H9 (cell line): ENCODE results near the gene GAMT. TPM values are rescaled to one million over a fixed set of nuclear protein-coding genes. Genes with fewer than 3 reads are reported as not detected.

Source experiments
- DNase-seq: peaks from one replicate; pipeline ENCODE4 v3.0.0-alpha.2; 2017
- H2AFZ ChIP-seq: one replicate; pipeline ENCODE4 v1.6.1; 2013; ENCODE audit warnings: mild to moderate bottlenecking, low read length, control low read depth, moderate library complexity
- H2AK5ac ChIP-seq: 2 replicates; pipeline ENCODE4 v1.6.1; 2013; ENCODE audit warnings: low read length, control low read depth, mixed read lengths; ENCODE audit not compliant: insufficient read length
- H2BK120ac ChIP-seq: one replicate; pipeline ENCODE4 v1.6.1; 2013; ENCODE audit warnings: low read depth, mild to moderate bottlenecking, low read length, control low read depth, inconsistent platforms; ENCODE audit not compliant: poor library complexity, severe bottlenecking
- H2BK12ac ChIP-seq: 2 replicates; pipeline ENCODE4 v1.6.1; 2013; ENCODE audit warnings: low read length, control low read depth, mixed read lengths, low read depth; ENCODE audit not compliant: insufficient read length
- H2BK15ac ChIP-seq: 2 replicates; pipeline ENCODE4 v1.6.1; 2013; ENCODE audit warnings: low read depth, low read length, control low read depth
- H2BK20ac ChIP-seq: one replicate; pipeline ENCODE4 v1.6.1; 2013; ENCODE audit warnings: low read depth, mild to moderate bottlenecking, low read length, control low read depth, inconsistent platforms; ENCODE audit not compliant: poor library complexity, severe bottlenecking
- H2BK5ac ChIP-seq: 2 replicates; pipeline ENCODE4 v1.6.1; 2013; ENCODE audit warnings: low read length, control low read depth, mixed read lengths; ENCODE audit not compliant: insufficient read length
- H3K14ac ChIP-seq: 2 replicates; pipeline ENCODE4 v1.6.1; 2013; ENCODE audit warnings: low read length, control low read depth; ENCODE audit not compliant: insufficient read depth
- H3K18ac ChIP-seq: 2 replicates; pipeline ENCODE4 v1.6.1; 2013; ENCODE audit warnings: low read depth, mild to moderate bottlenecking, mixed read lengths, low read length, control low read depth; ENCODE audit not compliant: insufficient read length
- H3K23ac ChIP-seq: 2 replicates; pipeline ENCODE4 v1.6.1; 2013; ENCODE audit warnings: low read length, control low read depth, mixed read lengths, low read depth; ENCODE audit not compliant: insufficient read length
- H3K23me2 ChIP-seq: 2 replicates; pipeline ENCODE4 v1.6.1; 2013; ENCODE audit warnings: low read depth, mild to moderate bottlenecking, mixed read lengths, low read length, control low read depth; ENCODE audit not compliant: insufficient read length, poor library complexity, severe bottlenecking
- H3K27ac ChIP-seq: 2 replicates; pipeline ENCODE4 v1.5.1; 2013; ENCODE audit warnings: low read length, control low read depth, mixed read lengths, low read depth; ENCODE audit not compliant: insufficient read length
- H3K27me3 ChIP-seq: 2 replicates; pipeline ENCODE4 v1.6.1; 2013; ENCODE audit warnings: low read length, control low read depth, inconsistent platforms; ENCODE audit not compliant: insufficient read depth
- H3K4ac ChIP-seq: 2 replicates; pipeline ENCODE4 v1.6.1; 2013; ENCODE audit warnings: low read depth, mild to moderate bottlenecking, control low read depth, inconsistent platforms, low read length, moderate library complexity
- H3K4me1 ChIP-seq: 2 replicates; pipeline ENCODE4 v1.6.1; 2013; ENCODE audit warnings: low read length, control low read depth, inconsistent platforms; ENCODE audit not compliant: insufficient read depth
- H3K4me2 ChIP-seq: 2 replicates; pipeline ENCODE4 v1.6.1; 2013; ENCODE audit warnings: low read length, control low read depth, mixed read lengths; ENCODE audit not compliant: insufficient read length, insufficient read depth
- H3K56ac ChIP-seq: 2 replicates; pipeline ENCODE4 v1.6.1; 2013; ENCODE audit warnings: low read depth, mild to moderate bottlenecking, mixed read lengths, low read length, control low read depth; ENCODE audit not compliant: insufficient read length
- H3K79me1 ChIP-seq: 2 replicates; pipeline ENCODE4 v1.6.1; 2013; ENCODE audit warnings: low read depth, mild to moderate bottlenecking, moderate library complexity, low read length, control low read depth, inconsistent platforms; ENCODE audit not compliant: insufficient read depth, poor library complexity, severe bottlenecking
- H3K79me2 ChIP-seq: 2 replicates; pipeline ENCODE4 v1.6.1; 2013; ENCODE audit warnings: low read length, control low read depth, inconsistent platforms; ENCODE audit not compliant: insufficient read depth
- H3K9ac ChIP-seq: 2 replicates; pipeline ENCODE4 v1.6.1; 2013; ENCODE audit warnings: low read length, control low read depth, mixed read lengths; ENCODE audit not compliant: insufficient read length; ENCODE audit errors: extremely low read depth
- H3K9me3 ChIP-seq: one replicate; pipeline ENCODE4 v1.6.1; 2013; ENCODE audit warnings: low read depth, low read length, inconsistent platforms; ENCODE audit not compliant: control insufficient read depth
- H3T11ph ChIP-seq: one replicate; pipeline ENCODE4 v1.6.1; 2013; ENCODE audit warnings: mild to moderate bottlenecking, low read length, control low read depth, inconsistent platforms
- H4K20me1 ChIP-seq: one replicate; pipeline ENCODE4 v1.6.1; 2013; ENCODE audit not compliant: control insufficient read depth, insufficient read length, insufficient read depth
- H4K5ac ChIP-seq: 2 replicates; pipeline ENCODE4 v1.6.1; 2013; ENCODE audit warnings: low read depth, mild to moderate bottlenecking, mixed read lengths, low read length, control low read depth; ENCODE audit not compliant: insufficient read length
- H4K8ac ChIP-seq: replicated peaks from 2 replicates; pipeline ENCODE4 v1.6.1; 2013; ENCODE audit warnings: low read length, control low read depth, mixed read lengths, low read depth; ENCODE audit not compliant: insufficient read length
- H4K91ac ChIP-seq: 2 replicates; pipeline ENCODE4 v1.6.1; 2013; ENCODE audit warnings: low read depth, mild to moderate bottlenecking, moderate library complexity, mixed read lengths, low read length, control low read depth; ENCODE audit not compliant: insufficient read length
- H3K27ac Mint-ChIP-seq, 3 experiments: 2 replicates in 2 of 3; 3 replicates in 1 of 3; pipeline ENCODE4 v1.8.0; 2020 to 2021; ENCODE audit warnings: mixed read lengths in 3 of 3, mild to moderate bottlenecking in 1 of 3, moderate library complexity in 1 of 3
- H3K27me3 Mint-ChIP-seq: 2 replicates; pipeline ENCODE4 v1.8.0; 2021; ENCODE audit warnings: low read depth, mild to moderate bottlenecking, moderate library complexity, mixed read lengths
- H3K36me3 Mint-ChIP-seq, 3 experiments: 2 replicates in 2 of 3; 3 replicates in 1 of 3; pipeline ENCODE4 v1.8.0; 2020 to 2021; ENCODE audit warnings: low read depth in 3 of 3, mixed read lengths in 3 of 3; ENCODE audit not compliant: insufficient read depth in 1 of 3
- H3K4me1 Mint-ChIP-seq, 2 experiments: 2 replicates each; pipeline ENCODE4 v1.8.0; 2020; ENCODE audit warnings: mixed read lengths in 2 of 2
- H3K4me3 Mint-ChIP-seq, 2 experiments: 2 replicates in 1 of 2; 3 replicates in 1 of 2; pipeline ENCODE4 v1.8.0; 2020 to 2021; ENCODE audit warnings: mild to moderate bottlenecking in 2 of 2, mixed read lengths in 2 of 2, moderate library complexity in 1 of 2
- H3K9me3 Mint-ChIP-seq, 2 experiments: 2 replicates in 1 of 2; 3 replicates in 1 of 2; pipeline ENCODE4 v1.8.0; 2020; ENCODE audit warnings: mild to moderate bottlenecking in 2 of 2, mixed read lengths in 2 of 2, moderate library complexity in 1 of 2
- CTCF ChIP-seq: fragments of 200-600 bp; sonication (generic); conservative IDR thresholded peaks from 3 replicates; pipeline ENCODE4 v1.8.0; 2021; ENCODE audit warnings: antibody characterized with exemption, mild to moderate bottlenecking
- WGBS: extraction: QIAGEN DNeasy Blood & Tissue Kit; methylation state at CpG from one replicate; pipeline ENCODE4 v1.1.7; 2013; ENCODE audit warnings: missing lambda C conversion rate, low lambda C conversion rate, mixed read lengths; ENCODE audit not compliant: insufficient read length; ENCODE audit errors: extremely low coverage; 5-methylcytosine and 5-hydroxymethylcytosine counted together
- total RNA-seq: library from RNA; stranded (reverse); gene quantifications from 2 replicates; pipeline ENCODE4 v1.2.1, GENCODE V29; 2021

GAMT gene
- total RNA-seq, 1 experiment from 2014 or later: 26.6 TPM

GRCh38 chr19:1407528-1408299 is 6.4 kb upstream of the GAMT start, which contains the start of gene DAZAP1:
TSS of gene DAZAP1 (plus strand) at chr19:1407586. CDS start at chr19:1407774, 188 bp downstream.
- H4K5ac ChIP-seq: no peak within 1 kb of the TSS
- H3K9ac ChIP-seq: peak within 1 kb of the TSS; percentile 64
- no peaks in the 10 kb centered on the region for H3K27me3 ChIP-seq
- no peak within 1 kb of the TSS for H3K27ac ChIP-seq
- no peak within 1 kb of the TSS for H3T11ph ChIP-seq
- Mint-ChIP-seq H3K27ac (peak within 1 kb of the TSS in 1 of 3 experiments; percentile 54; a peak in 3 of 7 replicates), H3K9me3 (no peaks in the 10 kb centered on the region), H3K36me3 (peaks cover 16 to 25% (median 23%) of the 10 kb centered on the region in 3 experiments), H3K27me3 (peaks cover 8% of the 10 kb centered on the region), H3K4me1 (peaks cover 31 to 38% of the 10 kb centered on the region in 2 experiments), H3K4me3 (peak within 1 kb of the TSS; percentile 92 to 98)
- H3K79me2 ChIP-seq: peaks cover 46% of the 10 kb centered on the region
- H2BK15ac ChIP-seq: no peak within 1 kb of the TSS
- H2BK12ac ChIP-seq: no peak within 1 kb of the TSS
- H3K4ac ChIP-seq: no peak within 1 kb of the TSS; the same call in 1 of the 2 replicates
- H3K4me1 ChIP-seq: no peaks in the 10 kb centered on the region; the same call in 1 of the 2 replicates
- H3K4me2 ChIP-seq: peak within 1 kb of the TSS; percentile 85
- no peak within 1 kb of the TSS for H3K23ac ChIP-seq
- no peak for TF ChIP-seq CTCF
- H3K56ac ChIP-seq: no peak within 1 kb of the TSS
- no peak within 1 kb of the TSS for H2AK5ac ChIP-seq
- H2AFZ ChIP-seq: no peak within 1 kb of the TSS
- no peak within 1 kb of the TSS for H4K8ac ChIP-seq
- H2BK5ac ChIP-seq: no peak within 1 kb of the TSS
- WGBS: no CpG with 5 or more reads among the region's 121 CpGs
- H3K18ac ChIP-seq: no peak within 1 kb of the TSS
- H2BK120ac ChIP-seq: no peak within 1 kb of the TSS
- H2BK20ac ChIP-seq: no peak within 1 kb of the TSS
- no peak for DNase-seq
- H3K14ac ChIP-seq: peak within 1 kb of the TSS; percentile 88
- H4K91ac ChIP-seq: no peak within 1 kb of the TSS
- no peaks in the 10 kb centered on the region for H3K79me1 ChIP-seq
- peaks cover 6% of the 10 kb centered on the region for H3K23me2 ChIP-seq
- H3K9me3 ChIP-seq: no peaks in the 10 kb centered on the region
- no peaks in the 10 kb centered on the region for H4K20me1 ChIP-seq
